Panc1 (cell line): ENCODE data around the gene RNF125. TPM values are rescaled to one million over a fixed set of nuclear protein-coding genes. Genes with fewer than 3 reads are reported as not detected.

Experiments
- ATAC-seq: fragments of 200-7000 bp; cut with Tn5 transposase; 2 replicates; pipeline ENCODE4 v1.9.1; 2020; ENCODE audit warnings: mild to moderate bottlenecking, moderate library complexity
- BruUV-seq: library from RNA; stranded (reverse); fragments of 400-500 nt; replicated peaks from 2 replicates; lab custom pipeline; 2021; lab: Mats Ljungman, UMichigan
- CTCF ChIA-PET: fragments of 300-600 bp; sonication (Branson Sonifier 250); formaldehyde crosslinking; loops from one replicate; lab custom pipeline; 2022; ENCODE audit warnings: antibody characterized with exemption; lab: Charles Lee
- POLR2A ChIA-PET: fragments of 300-600 bp; sonication (Branson Sonifier 250); formaldehyde crosslinking; loops from one replicate; lab custom pipeline; 2022; ENCODE audit warnings: antibody characterized with exemption; lab: Charles Lee
- DNase-seq: peaks from one replicate; pipeline ENCODE4 v3.0.0-alpha.2; 2010; ENCODE audit warnings: low read depth, low spot score
- H3K27ac ChIP-seq: 2 replicates; pipeline ENCODE4 v1.5.1; 2011; ENCODE audit warnings: mild to moderate bottlenecking, low read length, inconsistent platforms
- H3K27me3 ChIP-seq: fragments of 200-500 bp; sonication (Bioruptor generic); 2 replicates; pipeline ENCODE4 v1.6.0; 2014; ENCODE audit warnings: low read length, inconsistent platforms; ENCODE audit not compliant: control insufficient read depth, insufficient read depth
- H3K36me3 ChIP-seq: fragments of 200-500 bp; sonication (Bioruptor generic); 2 replicates; pipeline ENCODE4 v1.5.1; 2014; ENCODE audit warnings: inconsistent platforms, mild to moderate bottlenecking, low read length, moderate library complexity; ENCODE audit not compliant: control insufficient read depth, insufficient read depth
- H3K4me1 ChIP-seq: 2 replicates; pipeline ENCODE4 v1.5.1; 2011; ENCODE audit warnings: inconsistent platforms, mild to moderate bottlenecking, low read length, moderate library complexity; ENCODE audit not compliant: control insufficient read depth, insufficient read depth
- H3K4me3 ChIP-seq, 2 experiments: 2 replicates each; pipeline ENCODE4 v1.5.1; 2011 to 2012; ENCODE audit warnings: low read depth in 2 of 2, low read length in 2 of 2, mild to moderate bottlenecking in 2 of 2, inconsistent platforms in 1 of 2, moderate library complexity in 1 of 2
- H3K9me3 ChIP-seq: fragments of 200-500 bp; sonication (Bioruptor generic); 2 replicates; pipeline ENCODE4 v1.5.1; 2014; ENCODE audit warnings: low read depth, mild to moderate bottlenecking, inconsistent platforms, low read length, moderate library complexity; ENCODE audit not compliant: control insufficient read depth, insufficient read depth
- POLR2AphosphoS5 ChIP-seq: IDR thresholded peaks from 2 replicates; pipeline ENCODE4 v1.6.1; 2012; ENCODE audit warnings: mild to moderate bottlenecking, low read depth, low read length, moderate library complexity
- SIN3A ChIP-seq: IDR thresholded peaks from 2 replicates; pipeline ENCODE4 v1.6.1; 2012; ENCODE audit warnings: low read depth, mild to moderate bottlenecking, low read length, moderate library complexity, borderline replicate concordance; ENCODE audit not compliant: insufficient read depth
- TCF7L2 ChIP-seq: IDR thresholded peaks from 2 replicates; pipeline ENCODE4 v1.6.1; 2011; ENCODE audit warnings: mild to moderate bottlenecking, low read depth, low read length, inconsistent platforms
- in situ Hi-C: cut with HindIII; loops from 2 replicates; pipeline ENCODE4 v1.10.0; 2016; ENCODE audit warnings: low sequenced_read_pairs, low pct_unique_long_range_greater_than_20kb
- intact Hi-C: fragments of 100-400 bp; cut with micrococcal nuclease; formaldehyde crosslinking; loops from one replicate; pipeline ENCODE4 v1.10.0; 2022; ENCODE audit not compliant: unreplicated experiment
- total RNA-seq: library from RNA; stranded (reverse); gene quantifications from one replicate; pipeline ENCODE4 v1.2.1, GENCODE V29; 2021; ENCODE audit not compliant: unreplicated experiment
- TF ChIP-seq, protein P1 (sequence below): fragments of 450-650 bp; IDR thresholded peaks from 2 replicates; pipeline ENCODE4 v1.5.1; 2017; ENCODE audit warnings: mild to moderate bottlenecking
- TF ChIP-seq, protein P2 (sequence below), 2 experiments: IDR thresholded peaks; 2 replicates each; pipeline ENCODE4 v1.6.1; 2011 to 2012; ENCODE audit warnings: low read depth in 2 of 2, control low read depth in 1 of 2, low read length in 1 of 2, mild to moderate bottlenecking in 1 of 2, moderate library complexity in 1 of 2; ENCODE audit not compliant: insufficient read depth in 1 of 2

The RNF125 gene
- total RNA-seq, 1 experiment from 2014 or later = 0.57 TPM

DNA sequence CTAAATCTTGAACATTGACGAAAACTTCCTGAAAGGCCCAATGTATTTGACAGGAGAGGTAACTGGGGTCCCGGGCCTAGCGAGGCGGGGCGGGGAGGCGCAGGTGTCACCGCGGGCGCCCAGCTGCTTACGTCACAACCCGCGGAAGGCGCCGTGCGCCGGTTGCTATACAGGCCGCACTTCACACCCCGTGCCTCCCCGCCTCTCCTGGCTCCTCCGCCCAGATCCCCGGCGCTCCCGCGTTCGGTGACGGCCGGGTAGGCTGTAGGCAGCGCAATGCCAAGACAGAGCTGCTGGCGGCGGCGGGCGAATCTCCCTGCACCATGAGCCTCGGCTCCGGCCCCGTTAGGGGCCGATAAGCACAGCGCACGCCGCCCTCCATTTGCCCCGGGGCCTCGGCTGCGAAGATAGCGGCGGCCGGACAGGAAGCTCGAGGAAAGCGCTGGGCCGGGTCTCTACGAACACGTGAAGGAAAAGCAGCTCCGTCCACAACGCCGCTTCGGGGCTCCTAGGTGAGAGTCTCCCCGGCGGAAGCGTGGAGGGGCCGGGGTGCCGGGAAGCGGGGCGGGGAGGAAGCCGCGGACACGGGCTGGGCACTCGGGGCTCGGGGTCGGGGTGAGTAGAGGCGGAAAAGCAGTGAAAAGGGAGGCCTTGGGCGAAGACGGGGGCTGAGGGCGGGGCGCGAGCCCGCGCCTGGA is 73.2 kb downstream of the RNF125 start, which contains the start of gene RNF138:
RNF138 (plus strand) TSS at position 151 of the 698 bp plus-strand sequence. CDS start 903 bp downstream, outside the sequence.
- no TSS peak for BruUV-seq
- H3K4me1 ChIP-seq = peaks cover 13% of the 10 kb centered on the region
- no peak for DNase-seq
- CTCF ChIA-PET = interaction anchor here (1.0 kb wide), 1 partner anchor 149 kb away, joined by 3 read pairs; the partner anchor contains the start of gene TRAPPC8
- TF ChIP-seq, protein P1, sequence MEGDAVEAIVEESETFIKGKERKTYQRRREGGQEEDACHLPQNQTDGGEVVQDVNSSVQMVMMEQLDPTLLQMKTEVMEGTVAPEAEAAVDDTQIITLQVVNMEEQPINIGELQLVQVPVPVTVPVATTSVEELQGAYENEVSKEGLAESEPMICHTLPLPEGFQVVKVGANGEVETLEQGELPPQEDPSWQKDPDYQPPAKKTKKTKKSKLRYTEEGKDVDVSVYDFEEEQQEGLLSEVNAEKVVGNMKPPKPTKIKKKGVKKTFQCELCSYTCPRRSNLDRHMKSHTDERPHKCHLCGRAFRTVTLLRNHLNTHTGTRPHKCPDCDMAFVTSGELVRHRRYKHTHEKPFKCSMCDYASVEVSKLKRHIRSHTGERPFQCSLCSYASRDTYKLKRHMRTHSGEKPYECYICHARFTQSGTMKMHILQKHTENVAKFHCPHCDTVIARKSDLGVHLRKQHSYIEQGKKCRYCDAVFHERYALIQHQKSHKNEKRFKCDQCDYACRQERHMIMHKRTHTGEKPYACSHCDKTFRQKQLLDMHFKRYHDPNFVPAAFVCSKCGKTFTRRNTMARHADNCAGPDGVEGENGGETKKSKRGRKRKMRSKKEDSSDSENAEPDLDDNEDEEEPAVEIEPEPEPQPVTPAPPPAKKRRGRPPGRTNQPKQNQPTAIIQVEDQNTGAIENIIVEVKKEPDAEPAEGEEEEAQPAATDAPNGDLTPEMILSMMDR = no peak
- TF ChIP-seq POLR2AphosphoS5 = peak; percentile 23; the same call in 1 of the 2 replicates
- in situ Hi-C loops (no loop called here), intact Hi-C loops (no loop called here)
- peak; percentile 89 for ATAC-seq
- peak within 1 kb of the TSS; percentile 88 for H3K27ac ChIP-seq
- POLR2A ChIA-PET = interaction anchor here (0.5 to 0.7 kb wide), 2 partner anchors 44 to 77 kb away, joined by 3 to 4 read pairs; no protein-coding TSS in a partner anchor
- H3K36me3 ChIP-seq = peaks cover 4% of the 10 kb centered on the region
- H3K9me3 ChIP-seq = no peaks in the 10 kb centered on the region
- no peaks in the 10 kb centered on the region for H3K27me3 ChIP-seq
- H3K4me3 ChIP-seq = peak within 1 kb of the TSS; percentile 70 to 78

DNA sequence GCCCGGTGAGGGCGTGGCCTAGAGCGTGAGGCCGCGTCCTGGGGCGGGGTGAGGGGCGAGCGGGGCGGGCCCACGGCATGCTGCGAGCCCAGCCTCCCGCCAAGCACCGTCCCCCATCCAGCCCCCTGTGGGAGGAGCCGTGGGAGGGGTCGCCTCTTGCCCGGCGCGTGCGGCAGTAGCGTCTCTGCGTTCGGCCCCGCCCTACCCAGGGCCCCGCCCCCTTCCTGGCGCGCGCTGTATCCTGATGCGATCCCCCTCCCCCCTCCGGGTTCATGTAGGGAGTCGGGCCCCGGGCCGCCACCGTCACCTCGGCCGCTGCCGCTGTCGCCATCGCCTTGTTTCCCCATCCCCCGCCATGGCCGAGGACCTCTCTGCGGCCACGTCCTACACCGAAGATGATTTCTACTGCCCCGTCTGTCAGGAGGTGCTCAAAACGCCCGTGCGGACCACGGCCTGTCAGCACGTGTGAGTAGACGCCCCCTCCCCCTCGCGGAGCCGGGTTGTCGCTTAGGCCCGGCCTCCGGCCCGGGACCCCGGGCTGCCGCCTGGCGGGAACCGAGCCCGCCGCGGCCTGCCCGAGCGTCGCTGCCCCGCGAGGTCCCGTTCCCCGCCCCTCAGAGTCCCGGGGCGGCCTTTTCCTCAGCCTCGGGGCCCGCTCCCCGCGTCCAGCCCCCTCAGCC is 73.9 kb downstream of the RNF125 start:
- H3K9me3 ChIP-seq = no peaks in the 10 kb centered on the region
- H3K36me3 ChIP-seq = peaks cover 4% of the 10 kb centered on the region
- DNase-seq (peak; percentile 50), ATAC-seq (peak; percentile 96)
- intact Hi-C loops (no loop called here), in situ Hi-C loops (no loop called here)
- peak overlapping the region; percentile 48; the same call in 1 of the 2 replicates for H3K27ac ChIP-seq
- no TSS peak for BruUV-seq
- ChIA-PET CTCF (interaction anchor here (0.5 kb wide), 1 partner anchor 159 kb away, joined by 3 read pairs; no protein-coding TSS in a partner anchor), POLR2A (interaction anchor here (0.5 to 0.7 kb wide), 2 partner anchors 44 to 77 kb away, joined by 3 to 4 read pairs; no protein-coding TSS in a partner anchor)
- H3K4me1 ChIP-seq = peaks cover 13% of the 10 kb centered on the region
- H3K4me3 ChIP-seq = peak overlapping the region; percentile 70 to 78
- TF ChIP-seq SIN3A (peak; percentile 77; the same call in 1 of the 2 replicates), POLR2AphosphoS5 (0 out of 2 replicates have a peak, but pooled peaks have one; percentile 39)
- TF ChIP-seq, protein P1 = no peak
- H3K27me3 ChIP-seq = no peaks in the 10 kb centered on the region

DNA sequence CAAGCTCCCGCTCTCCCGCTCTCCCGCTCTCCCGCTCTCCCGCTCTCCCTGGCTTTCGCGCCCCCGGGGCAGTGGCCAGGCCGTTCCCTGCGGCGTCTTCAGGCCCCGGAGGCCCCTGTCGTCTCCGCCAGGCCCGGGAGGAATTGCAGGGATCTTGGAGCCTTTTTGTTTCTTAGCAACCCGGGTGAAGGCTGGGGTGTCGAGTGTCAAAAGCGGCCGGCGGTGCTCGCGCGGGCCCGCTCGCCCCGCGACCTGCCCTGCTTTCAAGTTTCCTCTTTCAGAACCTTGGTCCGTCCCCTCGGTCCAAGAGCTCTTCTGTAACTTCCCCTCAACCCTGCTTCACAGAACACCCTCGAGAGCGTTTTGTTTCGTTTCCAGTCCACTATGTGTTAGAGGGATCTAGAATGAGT is 74.5 kb downstream of the RNF125 start:
- TF ChIP-seq, protein P1 = no peak
- TF ChIP-seq, protein P2, sequence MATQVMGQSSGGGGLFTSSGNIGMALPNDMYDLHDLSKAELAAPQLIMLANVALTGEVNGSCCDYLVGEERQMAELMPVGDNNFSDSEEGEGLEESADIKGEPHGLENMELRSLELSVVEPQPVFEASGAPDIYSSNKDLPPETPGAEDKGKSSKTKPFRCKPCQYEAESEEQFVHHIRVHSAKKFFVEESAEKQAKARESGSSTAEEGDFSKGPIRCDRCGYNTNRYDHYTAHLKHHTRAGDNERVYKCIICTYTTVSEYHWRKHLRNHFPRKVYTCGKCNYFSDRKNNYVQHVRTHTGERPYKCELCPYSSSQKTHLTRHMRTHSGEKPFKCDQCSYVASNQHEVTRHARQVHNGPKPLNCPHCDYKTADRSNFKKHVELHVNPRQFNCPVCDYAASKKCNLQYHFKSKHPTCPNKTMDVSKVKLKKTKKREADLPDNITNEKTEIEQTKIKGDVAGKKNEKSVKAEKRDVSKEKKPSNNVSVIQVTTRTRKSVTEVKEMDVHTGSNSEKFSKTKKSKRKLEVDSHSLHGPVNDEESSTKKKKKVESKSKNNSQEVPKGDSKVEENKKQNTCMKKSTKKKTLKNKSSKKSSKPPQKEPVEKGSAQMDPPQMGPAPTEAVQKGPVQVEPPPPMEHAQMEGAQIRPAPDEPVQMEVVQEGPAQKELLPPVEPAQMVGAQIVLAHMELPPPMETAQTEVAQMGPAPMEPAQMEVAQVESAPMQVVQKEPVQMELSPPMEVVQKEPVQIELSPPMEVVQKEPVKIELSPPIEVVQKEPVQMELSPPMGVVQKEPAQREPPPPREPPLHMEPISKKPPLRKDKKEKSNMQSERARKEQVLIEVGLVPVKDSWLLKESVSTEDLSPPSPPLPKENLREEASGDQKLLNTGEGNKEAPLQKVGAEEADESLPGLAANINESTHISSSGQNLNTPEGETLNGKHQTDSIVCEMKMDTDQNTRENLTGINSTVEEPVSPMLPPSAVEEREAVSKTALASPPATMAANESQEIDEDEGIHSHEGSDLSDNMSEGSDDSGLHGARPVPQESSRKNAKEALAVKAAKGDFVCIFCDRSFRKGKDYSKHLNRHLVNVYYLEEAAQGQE (IDR thresholded peaks at IDR 0.05; ENCODE audit: insufficient read depth in 1 of 2, low read depth in 2 of 2, low read length in 1 of 2) = no peak
- TF ChIP-seq POLR2AphosphoS5 = no peak
- no peak for TF ChIP-seq SIN3A
- no peak for TF ChIP-seq TCF7L2
- in situ Hi-C loops (no loop called here), intact Hi-C loops (no loop called here)
- POLR2A ChIA-PET = no interaction called here
- Histone ChIP-seq H3K9me3 (no peaks in the 10 kb centered on the region), H3K27ac (peak overlapping the region; percentile 88), H3K27me3 (no peaks in the 10 kb centered on the region), H3K4me3 (peak overlapping the region; percentile 70 to 78), H3K36me3 (peaks cover 4% of the 10 kb centered on the region), H3K4me1 (peaks cover 13% of the 10 kb centered on the region)
- CTCF ChIA-PET = interaction anchor here (0.5 kb wide), 1 partner anchor 159 kb away, joined by 3 read pairs; no protein-coding TSS in a partner anchor
- DNase-seq = no peak
- no peak for ATAC-seq
- no TSS peak for BruUV-seq
